WTC11 (cell line): Measurements from ENCODE around the gene URB1.

Experiments used
- RORB ChIP-seq: fragments of 250-450 bp; sonication (Bioruptor Pico); IDR thresholded peaks from 2 replicates; pipeline ENCODE4 v1.9.0; 2021; ENCODE audit warnings: mild to moderate bottlenecking
- ZNF232 ChIP-seq: sonication (generic); formaldehyde crosslinking; IDR thresholded peaks from 2 replicates; pipeline ENCODE4 v1.8.0; 2022; ENCODE audit warnings: mild to moderate bottlenecking, missing genetic modification reagents
- TF ChIP-seq, protein P1 (sequence below): fragments of 200-600 bp; IDR thresholded peaks from 2 replicates; pipeline ENCODE4 v1.8.0; 2022; ENCODE audit warnings: antibody characterized with exemption
- TF ChIP-seq, protein P2 (sequence below): sonication (generic); formaldehyde crosslinking; IDR thresholded peaks from 2 replicates; pipeline ENCODE4 v1.8.0; 2022; ENCODE audit warnings: mild to moderate bottlenecking, missing genetic modification reagents

DNA sequence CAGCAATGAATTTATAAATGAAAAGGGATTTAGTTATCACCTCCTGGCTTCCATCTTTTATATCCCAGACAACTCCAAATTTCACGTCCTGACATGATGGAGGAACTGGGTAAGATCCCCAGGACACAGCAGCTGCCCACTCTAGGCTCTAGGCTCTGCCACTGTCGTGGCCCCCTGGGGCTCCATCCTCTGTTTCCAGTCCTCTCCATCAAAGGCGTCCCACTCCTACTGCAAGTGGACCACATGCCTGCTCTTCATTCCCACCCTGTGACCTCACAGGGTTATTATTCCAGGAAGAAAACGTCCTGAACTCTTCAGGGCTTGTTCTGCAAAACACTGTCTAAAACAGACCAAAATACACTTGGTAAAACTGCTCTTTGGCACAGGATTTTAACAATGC, 11.9 kb downstream of the URB1 start:
- TF ChIP-seq, protein P1, sequence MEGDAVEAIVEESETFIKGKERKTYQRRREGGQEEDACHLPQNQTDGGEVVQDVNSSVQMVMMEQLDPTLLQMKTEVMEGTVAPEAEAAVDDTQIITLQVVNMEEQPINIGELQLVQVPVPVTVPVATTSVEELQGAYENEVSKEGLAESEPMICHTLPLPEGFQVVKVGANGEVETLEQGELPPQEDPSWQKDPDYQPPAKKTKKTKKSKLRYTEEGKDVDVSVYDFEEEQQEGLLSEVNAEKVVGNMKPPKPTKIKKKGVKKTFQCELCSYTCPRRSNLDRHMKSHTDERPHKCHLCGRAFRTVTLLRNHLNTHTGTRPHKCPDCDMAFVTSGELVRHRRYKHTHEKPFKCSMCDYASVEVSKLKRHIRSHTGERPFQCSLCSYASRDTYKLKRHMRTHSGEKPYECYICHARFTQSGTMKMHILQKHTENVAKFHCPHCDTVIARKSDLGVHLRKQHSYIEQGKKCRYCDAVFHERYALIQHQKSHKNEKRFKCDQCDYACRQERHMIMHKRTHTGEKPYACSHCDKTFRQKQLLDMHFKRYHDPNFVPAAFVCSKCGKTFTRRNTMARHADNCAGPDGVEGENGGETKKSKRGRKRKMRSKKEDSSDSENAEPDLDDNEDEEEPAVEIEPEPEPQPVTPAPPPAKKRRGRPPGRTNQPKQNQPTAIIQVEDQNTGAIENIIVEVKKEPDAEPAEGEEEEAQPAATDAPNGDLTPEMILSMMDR = no peak
- TF ChIP-seq RORB (no peak), ZNF232 (no peak)
- TF ChIP-seq, protein P2, sequence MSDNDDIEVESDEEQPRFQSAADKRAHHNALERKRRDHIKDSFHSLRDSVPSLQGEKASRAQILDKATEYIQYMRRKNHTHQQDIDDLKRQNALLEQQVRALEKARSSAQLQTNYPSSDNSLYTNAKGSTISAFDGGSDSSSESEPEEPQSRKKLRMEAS (CRISPR knock-in tag) = no peak
